A673 (cell line): ENCODE measurements around the gene TEC. TPM values are rescaled to one million over a fixed set of nuclear protein-coding genes. Genes with fewer than 3 reads are reported as not detected.
"Not testable (repeated sequence)": the region's sequence is repeated elsewhere in the genome, so short reads cannot be mapped to it uniquely, and the experiment has no call there.

Experiments used
- BruUV-seq: library from RNA; stranded (reverse); fragments of 400-500 nt; replicated peaks from 2 replicates; lab custom pipeline; 2021; lab: Mats Ljungman, UMichigan
- CTCF ChIA-PET: fragments of 300-600 bp; sonication (Branson Sonifier 250); formaldehyde crosslinking; loops from one replicate; lab custom pipeline; 2022; ENCODE audit warnings: antibody characterized with exemption; lab: Charles Lee
- POLR2A ChIA-PET: fragments of 300-600 bp; sonication (Branson Sonifier 250); formaldehyde crosslinking; loops from one replicate; lab custom pipeline; 2022; ENCODE audit warnings: antibody characterized with exemption; ENCODE audit not compliant: low non-redundant PET; lab: Charles Lee
- DNase-seq: peaks from one replicate; pipeline ENCODE4 v3.0.0-alpha.2; 2015; ENCODE audit warnings: low spot score
- H3K27ac ChIP-seq: fragments of 200-600 bp; sonication (generic); 2 replicates; pipeline ENCODE4 v1.5.1; 2016; ENCODE audit warnings: mixed run types, low read depth, mild to moderate bottlenecking, mixed read lengths, antibody characterized with exemption, low read length; ENCODE audit not compliant: poor library complexity, severe bottlenecking
- H3K27me3 ChIP-seq: fragments of 200-600 bp; sonication (generic); replicated peaks from 2 replicates; pipeline ENCODE4 v1.6.1; 2017; ENCODE audit warnings: mixed run types, low read depth, mild to moderate bottlenecking, mixed read lengths, antibody characterized with exemption, low read length; ENCODE audit not compliant: insufficient read depth, poor library complexity
- H3K36me3 ChIP-seq: fragments of 200-600 bp; sonication (generic); 2 replicates; pipeline ENCODE4 v1.6.1; 2016; ENCODE audit warnings: mixed run types, mild to moderate bottlenecking, mixed read lengths, antibody characterized with exemption, low read length; ENCODE audit not compliant: insufficient read depth, poor library complexity, severe bottlenecking
- H3K4me1 ChIP-seq: fragments of 200-600 bp; sonication (generic); 2 replicates; pipeline ENCODE4 v1.6.1; 2017; ENCODE audit warnings: mixed run types, mild to moderate bottlenecking, mixed read lengths, antibody characterized with exemption, low read length; ENCODE audit not compliant: insufficient read depth, poor library complexity, severe bottlenecking
- H3K4me3 ChIP-seq: fragments of 200-600 bp; sonication (generic); 2 replicates; pipeline ENCODE4 v1.5.1; 2016; ENCODE audit warnings: low read depth, mixed run types, mild to moderate bottlenecking, mixed read lengths, low read length; ENCODE audit not compliant: poor library complexity, severe bottlenecking
- H3K9me3 ChIP-seq: fragments of 200-600 bp; sonication (generic); 2 replicates; pipeline ENCODE4 v1.6.1; 2016; ENCODE audit warnings: mixed run types, low read depth, mild to moderate bottlenecking, mixed read lengths, antibody characterized with exemption, low read length; ENCODE audit not compliant: poor library complexity, severe bottlenecking
- CTCF ChIP-seq: fragments of 300-800, 200-600 bp; sonication (generic); conservative IDR thresholded peaks from 2 replicates; pipeline ENCODE4 v1.5.1; 2017; ENCODE audit warnings: low read depth, mild to moderate bottlenecking, antibody characterized with exemption, low read length, moderate library complexity, mixed read lengths
- EZH2 ChIP-seq: fragments of 200-600 bp; sonication (generic); IDR thresholded peaks from 2 replicates; pipeline ENCODE4 v1.6.1; 2017; ENCODE audit warnings: borderline replicate concordance, low read depth, mild to moderate bottlenecking, mixed read lengths, antibody characterized with exemption, low read length; ENCODE audit not compliant: poor library complexity, severe bottlenecking
- intact Hi-C: fragments of 100-400 bp; cut with micrococcal nuclease; formaldehyde crosslinking; loops from one replicate; pipeline ENCODE4 v1.10.0; 2022; ENCODE audit not compliant: unreplicated experiment
- total RNA-seq: library from RNA; stranded (reverse); gene quantifications from 2 replicates; pipeline ENCODE4 v1.2.3, GENCODE V29; 2021

TEC gene
- total RNA-seq, 1 experiment from 2014 or later: 6.8 TPM

- no peak overlapping the region for H3K27ac ChIP-seq
- CTCF ChIA-PET: no interaction called here
- no peak overlapping the region for H3K4me3 ChIP-seq
- DNase-seq: no peak
- H3K9me3 ChIP-seq: no peaks in the 10 kb centered on the region
- no peaks in the 10 kb centered on the region for H3K4me1 ChIP-seq
- intact Hi-C loops: no loop called here
- TF ChIP-seq CTCF: no peak
- TF ChIP-seq EZH2: no peak
- H3K27me3 ChIP-seq: no peaks in the 10 kb centered on the region
- POLR2A ChIA-PET: no interaction called here
- BruUV-seq: no TSS peak
- no peaks in the 10 kb centered on the region for H3K36me3 ChIP-seq
These were observed 45.0 kb downstream of the TEC start for GRCh38 chr4:48224606-48225005.

- TF ChIP-seq CTCF (no peak), EZH2 (no peak)
- POLR2A ChIA-PET: interaction anchor here (0.6 kb wide), 1 partner anchor 19 kb away, joined by 4 read pairs; no protein-coding TSS in a partner anchor
- no peaks in the 10 kb centered on the region for H3K4me1 ChIP-seq
- CTCF ChIA-PET: no interaction called here
- no peaks in the 10 kb centered on the region for H3K9me3 ChIP-seq
- no peaks in the 10 kb centered on the region for H3K36me3 ChIP-seq
- no peak overlapping the region for H3K27ac ChIP-seq
- H3K27me3 ChIP-seq: no peaks in the 10 kb centered on the region
- no TSS peak for BruUV-seq
- H3K4me3 ChIP-seq: no peak overlapping the region
- no peak for DNase-seq
- intact Hi-C loops: no loop called here
These were observed 45.9 kb downstream of the TEC start for GRCh38 chr4:48223633-48224295.

DNA sequence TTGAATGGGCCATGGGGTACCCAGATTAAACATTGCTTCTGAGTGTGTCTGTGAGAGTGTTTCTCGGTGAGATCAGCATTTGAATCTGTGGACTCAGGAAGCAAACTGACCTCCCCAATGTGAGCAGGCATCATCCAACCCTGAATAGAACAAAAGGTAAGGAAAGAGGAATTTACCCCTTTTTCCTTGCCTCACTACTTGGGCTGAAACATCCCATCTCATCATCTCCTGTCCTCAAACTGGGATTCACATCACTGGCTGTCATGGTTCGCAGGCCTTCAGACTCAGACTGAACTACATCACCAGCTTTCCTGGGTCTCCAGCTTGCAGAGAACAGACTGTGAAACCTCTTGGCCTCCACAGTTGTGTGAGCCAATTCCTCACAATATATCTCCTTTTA, 47.1 kb downstream of the TEC start:
- Histone ChIP-seq H3K4me3 (no peak overlapping the region), H3K27ac (no peak overlapping the region), H3K4me1 (no peaks in the 10 kb centered on the region), H3K27me3 (no peaks in the 10 kb centered on the region), H3K36me3 (no peaks in the 10 kb centered on the region), H3K9me3 (no peaks in the 10 kb centered on the region)
- TF ChIP-seq EZH2: no peak
- no peak for TF ChIP-seq CTCF
- intact Hi-C loops: no loop called here
- CTCF ChIA-PET: no interaction called here
- DNase-seq: no peak
- POLR2A ChIA-PET: no interaction called here
- BruUV-seq: no TSS peak

- DNase-seq, H3K4me3 ChIP-seq, CTCF ChIA-PET, intact Hi-C loops, H3K4me1 ChIP-seq, BruUV-seq, H3K9me3 ChIP-seq, H3K27me3 ChIP-seq, POLR2A ChIA-PET, H3K36me3 ChIP-seq, H3K27ac ChIP-seq: not testable (repeated sequence)
These were observed 50.2 kb downstream of the TEC start for GRCh38 chr4:48219430-48219829.
